ENCODE measurements around the gene SORCS2.
A peak's percentile ranks its signal among the peaks of the same experiment; 100 is the strongest.

The SORCS2 gene

DNA sequence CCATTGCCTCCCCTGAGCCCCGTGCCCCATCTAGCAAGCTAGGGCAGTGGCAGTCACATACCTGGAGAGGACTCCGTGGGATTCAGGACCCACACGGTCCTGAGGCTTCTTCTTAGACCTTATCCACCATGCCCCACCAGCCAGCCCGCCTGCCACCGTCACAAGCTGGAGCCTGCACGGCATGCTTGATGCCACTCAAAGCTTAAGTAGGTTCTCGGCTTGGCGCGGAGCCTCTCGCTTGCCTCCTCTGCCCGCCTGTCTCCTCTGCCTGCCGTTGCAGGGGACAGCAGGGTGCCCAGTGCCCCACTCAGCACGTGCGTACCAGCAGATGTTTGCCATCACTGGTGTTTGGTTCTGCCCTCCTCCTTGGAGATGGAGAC lies 228.3 kb downstream of the SORCS2 start:
- peak; percentile 66 to 80 for DNase-seq

DNA sequence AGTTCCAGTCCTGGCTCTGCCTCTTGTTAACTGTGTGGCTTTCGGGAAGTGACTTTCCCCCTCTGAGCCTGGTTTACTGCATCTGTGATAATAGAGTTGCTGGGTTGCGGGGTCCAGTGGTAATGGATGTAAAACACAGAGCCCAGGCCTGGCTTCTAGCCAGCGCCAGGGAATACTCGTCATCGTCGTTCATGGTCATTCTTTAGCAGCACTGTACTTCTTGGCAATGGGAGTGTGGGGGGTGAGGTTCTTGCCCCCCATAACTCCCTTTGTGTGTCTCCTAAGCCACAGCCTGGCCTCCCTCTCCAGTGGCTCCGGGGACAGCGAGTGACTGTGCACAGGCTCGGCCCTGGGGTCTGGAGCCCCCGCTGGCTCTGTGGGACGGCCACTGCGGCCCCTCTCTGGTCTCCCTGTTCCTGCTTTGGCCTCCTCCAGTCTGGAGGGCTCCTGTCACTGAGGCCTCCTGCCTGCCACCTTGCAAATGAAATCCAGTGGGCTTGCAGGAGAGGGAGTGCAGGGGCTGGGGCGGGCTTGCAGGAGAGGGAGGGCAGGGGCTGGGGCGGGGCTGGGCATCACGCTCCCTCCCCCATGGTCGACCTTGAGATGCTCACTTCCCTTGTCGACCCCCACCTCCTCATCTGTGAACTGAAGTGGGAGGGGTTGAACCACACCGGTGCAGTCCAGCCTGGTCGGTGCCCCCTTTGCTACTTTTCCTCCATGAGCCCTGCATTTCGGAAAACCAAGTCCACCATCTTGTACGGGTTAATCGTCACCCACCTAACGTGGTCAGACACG lies 229.2 kb downstream of the SORCS2 start:
- no peak for DNase-seq

DNA sequence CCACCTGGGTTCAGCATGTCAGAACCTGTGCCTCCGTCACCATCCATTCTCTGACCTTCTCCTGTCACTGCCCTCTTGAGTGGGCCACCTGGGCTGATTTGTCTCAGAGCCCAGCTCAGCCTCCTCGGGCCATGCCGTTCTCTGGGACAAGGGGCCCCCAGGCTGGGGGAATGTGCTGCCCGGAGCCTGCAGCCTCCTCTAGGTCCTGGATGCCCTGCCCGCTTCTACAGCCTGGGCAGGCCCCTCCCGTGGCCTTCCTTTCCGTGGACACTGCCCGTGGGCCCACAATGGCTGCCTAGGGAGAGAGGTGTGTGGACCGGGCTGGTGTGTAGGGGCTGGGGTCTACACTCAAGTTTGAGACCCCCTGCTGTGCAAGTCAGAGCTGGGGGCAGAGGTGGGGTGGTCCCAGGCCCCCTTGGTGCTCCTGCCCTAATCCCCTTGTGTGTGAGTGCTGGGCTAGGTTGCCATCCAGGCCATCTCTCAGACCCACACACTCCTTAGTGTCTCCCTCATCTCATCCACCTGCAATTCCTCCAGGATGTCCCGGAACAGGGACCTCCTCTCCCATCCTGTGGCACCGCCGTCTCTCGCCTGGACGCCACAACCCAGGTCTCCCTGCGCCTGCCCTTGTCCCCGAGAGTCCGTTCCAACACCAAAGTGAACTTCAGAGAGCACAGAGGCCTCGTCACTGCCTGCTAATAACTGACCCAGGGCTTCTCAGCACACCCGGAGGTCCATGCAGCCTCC lies 230.0 kb downstream of the SORCS2 start:
- DNase-seq = no peak

DNA sequence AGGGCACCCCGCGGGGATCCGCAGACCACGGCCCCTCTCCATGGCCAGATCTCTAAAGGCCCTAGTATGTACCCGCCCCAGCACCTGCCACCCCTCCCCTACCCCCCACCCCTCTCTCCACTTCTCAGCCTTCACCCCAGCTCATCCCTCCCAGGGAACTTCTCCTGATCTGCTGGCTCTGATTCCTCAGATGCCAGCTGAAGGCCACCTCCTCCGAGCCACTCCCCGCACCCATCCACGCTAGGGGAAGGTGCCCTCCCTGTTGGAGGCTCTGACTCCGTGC lies 230.5 kb downstream of the SORCS2 start:
- DNase-seq = no peak

DNA sequence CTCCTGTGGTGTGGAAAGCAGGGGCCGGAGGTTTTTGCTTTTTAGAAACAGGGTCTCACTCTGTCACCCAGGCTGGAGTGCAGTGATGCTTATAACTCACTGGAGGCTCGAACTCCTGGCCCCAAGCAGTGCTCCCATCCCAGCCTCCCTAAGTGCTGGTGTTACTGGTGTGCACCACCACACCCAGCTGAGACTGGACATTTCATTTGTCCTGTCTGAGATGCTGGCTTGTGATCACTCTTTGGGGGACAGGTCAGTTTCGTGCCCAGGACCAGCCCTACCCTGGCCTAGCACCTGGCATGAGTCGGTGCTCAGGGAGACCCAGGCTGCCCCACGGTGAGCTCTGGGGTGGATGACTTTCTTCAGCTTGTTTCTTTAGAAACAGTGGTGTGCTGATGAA lies 231.1 kb downstream of the SORCS2 start:
- no peak for DNase-seq

DNA sequence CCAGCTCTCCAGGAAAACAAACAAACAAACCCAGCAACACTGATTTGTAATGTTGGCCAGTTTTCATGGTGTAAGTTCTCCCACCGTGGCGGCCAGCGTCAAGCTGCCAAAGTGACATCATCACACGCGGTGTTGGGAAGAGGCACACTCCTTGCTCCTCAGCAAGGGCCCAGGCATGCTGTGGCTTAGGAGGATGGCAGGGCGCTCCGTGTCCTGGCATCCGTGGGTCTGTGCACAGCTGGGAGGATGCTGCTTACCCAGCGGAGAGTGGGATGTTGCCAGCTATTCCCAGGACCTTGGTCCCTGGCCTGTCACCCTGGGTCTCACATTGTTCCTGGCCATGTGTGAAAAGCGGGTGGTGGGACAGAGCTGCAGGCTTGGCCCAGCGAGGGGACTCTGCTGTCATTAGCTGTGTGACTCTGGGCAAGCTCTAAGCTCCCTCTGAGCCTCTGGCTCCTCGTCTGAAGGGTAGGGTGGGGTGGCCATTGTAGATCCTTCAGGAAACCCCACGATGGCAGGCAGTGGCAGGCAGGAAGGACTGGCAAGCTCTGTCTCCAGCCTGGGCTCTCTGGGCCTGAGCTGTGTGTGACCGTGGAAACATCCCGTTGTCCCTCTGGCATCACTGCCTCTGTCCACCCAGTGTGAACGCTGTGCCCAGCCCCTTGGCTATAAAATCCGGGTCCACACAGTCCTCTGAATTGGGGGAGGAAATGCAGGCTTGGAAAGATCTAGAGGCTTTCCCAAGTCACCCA lies 231.6 kb downstream of the SORCS2 start:
- DNase-seq = no peak

DNA sequence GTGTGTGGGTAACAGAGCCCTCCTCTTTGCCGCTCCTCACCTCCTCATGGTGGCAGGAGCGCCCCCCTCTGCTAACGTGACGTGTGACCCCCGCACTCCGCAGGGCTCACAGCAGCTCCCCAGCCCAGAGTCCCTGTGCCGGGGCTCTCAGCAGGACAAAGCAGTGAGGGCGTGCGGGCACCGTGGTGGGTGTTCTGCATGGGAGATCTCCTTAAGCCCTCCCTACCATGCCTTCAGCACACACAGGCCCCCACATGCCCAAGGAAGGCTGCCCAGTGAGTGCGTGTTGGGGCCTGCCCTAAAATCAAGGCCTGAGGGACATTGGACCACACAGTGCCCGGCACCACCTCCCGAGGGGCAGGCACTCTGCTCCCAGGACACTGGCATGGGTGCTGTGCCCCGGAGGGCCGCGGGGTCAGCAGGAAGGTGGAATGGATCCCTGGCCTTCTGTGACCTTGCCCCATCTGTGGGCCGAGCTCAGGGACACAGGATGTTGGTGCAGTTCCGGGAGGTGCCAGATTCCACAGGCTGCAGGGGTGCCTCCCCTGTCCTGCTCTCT lies 232.3 kb downstream of the SORCS2 start:
- no peak for DNase-seq

DNA sequence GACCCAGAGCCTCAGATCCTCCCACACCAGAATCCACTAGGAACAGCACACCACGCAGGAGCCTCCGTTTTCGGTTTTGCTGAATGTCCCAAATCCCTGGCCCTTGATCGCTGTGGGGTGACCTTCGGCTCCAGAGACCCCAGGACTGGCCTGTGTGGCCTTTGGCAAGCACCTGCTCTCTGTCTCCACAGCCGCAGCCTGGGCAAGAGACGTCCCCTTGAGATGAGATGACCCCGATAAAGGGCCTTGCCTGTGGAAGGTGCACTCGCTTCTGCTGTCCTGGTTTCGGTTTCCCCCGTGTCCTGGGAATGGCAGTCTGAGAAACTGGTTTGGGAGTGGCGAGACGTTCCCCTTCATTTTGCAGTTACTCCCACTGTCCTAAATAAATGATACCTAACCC lies 232.8 kb downstream of the SORCS2 start:
- no peak for DNase-seq

DNA sequence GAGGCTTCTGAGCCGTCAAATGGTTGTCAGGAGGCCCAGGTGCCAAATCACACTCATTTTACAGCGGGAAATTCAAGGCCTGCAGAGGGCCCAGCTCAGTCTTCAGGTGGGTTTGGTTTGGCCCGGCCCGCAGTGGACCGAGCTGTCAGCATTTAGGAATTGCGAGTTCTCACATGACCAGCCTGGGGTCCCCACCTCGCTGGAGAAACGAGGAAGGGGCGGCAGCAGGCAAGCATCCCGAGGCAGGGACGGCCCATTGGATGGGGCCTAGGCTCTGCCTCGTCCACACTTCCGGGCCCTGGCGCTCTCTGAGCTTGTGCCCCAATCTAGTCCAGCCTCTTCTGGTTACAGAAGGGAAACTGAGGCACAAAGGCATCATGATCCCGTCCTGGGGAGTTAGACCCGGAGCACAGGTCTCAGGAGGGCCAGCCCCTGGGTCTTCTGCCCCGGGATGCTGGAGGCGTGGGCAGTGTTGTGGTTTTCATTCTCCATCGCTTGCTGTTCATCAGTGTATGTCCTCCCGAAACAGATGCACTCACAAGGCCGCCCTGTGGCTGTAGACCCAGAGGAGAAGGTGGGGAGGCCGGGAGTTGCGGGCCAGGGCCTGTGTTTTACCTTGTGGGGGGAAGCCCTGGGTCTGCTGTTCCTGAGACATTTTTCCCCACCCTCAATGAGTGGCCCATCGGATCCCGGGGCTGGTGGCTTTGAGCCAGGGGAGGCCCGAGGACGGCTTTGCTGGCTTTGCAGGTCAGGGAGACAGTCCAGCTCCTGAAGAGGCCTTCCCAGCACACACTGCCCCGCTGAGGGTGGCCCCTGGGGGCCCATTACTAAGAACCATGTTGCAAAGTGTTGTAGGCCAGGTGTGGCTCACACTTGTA lies 233.5 kb downstream of the SORCS2 start:
- DNase-seq = no peak

DNA sequence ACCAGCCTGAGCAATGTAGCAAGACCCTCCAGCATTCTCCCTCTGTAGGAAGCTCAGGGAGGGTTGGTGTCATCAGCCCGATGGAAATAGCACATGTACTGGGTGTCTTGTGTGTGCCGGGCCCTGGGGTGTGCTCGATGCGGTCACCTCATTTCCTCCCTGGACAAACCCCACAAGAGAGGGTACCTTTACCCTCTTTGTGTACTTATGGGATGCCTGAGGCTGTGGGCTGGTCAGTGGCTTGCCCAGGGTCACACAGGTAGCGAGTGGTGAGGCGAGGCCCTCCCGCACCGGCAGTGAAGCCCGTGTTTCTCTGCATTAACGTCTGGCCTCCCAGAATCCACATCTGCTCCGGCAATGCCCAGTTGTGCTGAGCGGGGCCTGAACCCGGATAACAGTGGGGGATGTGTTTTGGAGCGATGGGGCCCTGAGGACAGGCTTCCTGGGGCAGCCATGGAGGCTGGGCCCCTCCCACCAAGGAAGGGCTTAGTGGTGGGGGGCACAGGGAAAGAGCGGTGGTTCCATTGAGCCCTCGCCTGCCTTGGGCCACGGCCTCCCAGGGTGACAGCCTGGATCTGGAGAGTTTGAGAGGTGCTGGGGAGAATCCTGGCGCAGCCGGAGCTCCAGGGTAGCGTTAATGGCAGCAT lies 234.3 kb downstream of the SORCS2 start:
- DNase-seq = no peak

DNA sequence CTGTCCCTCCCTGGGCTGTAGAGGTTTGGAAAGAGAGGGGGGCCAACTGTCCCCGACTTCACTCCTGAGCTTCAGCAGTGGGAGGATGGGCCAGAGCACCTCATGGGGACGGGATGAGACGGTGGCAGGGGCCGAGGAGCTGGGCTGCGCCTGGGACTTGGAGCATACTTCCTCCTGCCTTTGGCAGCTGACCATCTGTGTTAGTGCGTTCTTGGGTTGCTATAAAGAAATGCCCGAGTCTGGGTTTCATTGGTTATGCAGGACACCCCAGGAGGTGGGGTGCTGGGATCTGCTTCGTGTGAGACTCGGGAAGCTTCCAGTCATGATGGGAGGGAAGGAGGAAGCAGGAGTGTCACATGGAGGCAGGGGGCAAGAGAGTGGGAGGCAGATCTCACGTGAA lies 235.0 kb downstream of the SORCS2 start:
- no peak for DNase-seq

DNA sequence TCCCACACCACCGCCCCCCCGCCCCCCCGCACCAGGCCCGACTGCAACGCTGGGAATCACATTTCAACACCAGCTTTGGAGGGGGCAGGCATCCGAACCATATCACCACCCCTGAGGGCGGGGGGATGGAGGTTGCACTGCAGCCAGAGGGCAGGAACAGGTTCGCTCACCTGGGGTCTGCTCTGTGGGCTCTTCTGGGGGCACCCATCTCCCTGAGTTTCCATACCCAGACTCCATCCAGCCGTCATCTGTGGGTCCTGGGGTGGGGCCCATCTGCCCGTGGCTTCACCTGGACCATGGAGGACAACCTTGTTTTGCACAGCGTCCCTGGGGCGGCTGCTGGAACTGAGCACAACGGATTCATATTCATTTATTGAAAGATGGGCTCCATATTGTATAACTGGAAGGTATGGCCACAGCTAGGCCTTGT lies 235.5 kb downstream of the SORCS2 start:
- DNase-seq = no peak

DNA sequence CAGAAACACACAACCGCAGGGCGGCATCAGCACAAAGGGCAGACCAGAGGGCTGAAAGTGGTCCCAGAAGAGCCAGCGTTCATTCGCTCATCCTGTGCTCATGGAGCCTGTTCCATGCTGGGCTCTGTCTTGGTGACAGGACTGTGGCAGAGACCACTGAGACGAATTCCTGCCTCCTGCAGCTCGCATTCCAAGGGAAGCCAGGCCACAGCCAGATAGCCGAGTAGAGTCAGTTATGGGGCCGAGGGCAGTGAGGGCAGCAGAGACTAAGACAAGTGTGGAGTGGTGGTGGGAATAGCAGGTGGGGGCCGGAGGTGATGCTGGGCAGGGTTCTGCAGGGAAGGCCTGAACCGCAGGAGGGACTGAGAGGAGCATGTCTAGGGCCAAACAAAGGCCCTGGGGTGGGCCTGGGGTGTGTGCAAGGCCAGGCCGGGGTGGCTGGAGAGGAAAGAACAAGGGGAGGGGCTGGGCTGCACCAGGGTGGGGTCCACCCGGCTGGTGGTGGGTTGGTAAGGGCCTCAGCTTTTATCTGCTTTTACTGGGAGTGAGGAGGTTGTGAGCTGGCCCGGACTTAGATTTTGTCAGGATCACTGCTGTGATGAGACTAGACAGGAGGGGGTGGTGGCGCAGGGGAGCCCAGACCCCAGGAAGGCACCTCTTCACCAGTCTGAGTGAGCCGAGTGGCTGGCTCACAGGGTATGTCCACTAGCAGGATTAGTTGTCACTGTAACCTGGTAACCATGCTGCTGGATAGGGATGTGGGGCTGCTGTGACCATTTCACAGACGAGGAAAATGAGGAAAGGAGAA lies 236.1 kb downstream of the SORCS2 start:
- DNase-seq = no peak

DNA sequence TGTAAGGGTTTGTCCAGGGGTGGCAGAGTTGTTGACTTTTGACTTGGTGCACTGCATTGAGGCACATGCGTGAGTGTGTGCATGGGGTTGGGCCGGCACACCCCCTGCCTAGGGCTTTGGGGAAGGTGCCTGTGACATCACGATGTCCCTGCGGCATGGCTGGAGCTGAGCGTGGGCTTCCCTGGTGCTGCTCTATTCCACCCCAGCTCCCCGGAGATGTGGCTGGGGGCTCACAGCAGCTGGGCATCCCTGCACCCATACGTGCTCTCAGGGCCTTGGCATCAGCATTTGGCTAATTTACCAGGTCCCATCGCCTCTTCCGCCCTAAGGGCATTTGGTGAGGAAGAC lies 236.7 kb downstream of the SORCS2 start:
- DNase-seq = no peak

DNA sequence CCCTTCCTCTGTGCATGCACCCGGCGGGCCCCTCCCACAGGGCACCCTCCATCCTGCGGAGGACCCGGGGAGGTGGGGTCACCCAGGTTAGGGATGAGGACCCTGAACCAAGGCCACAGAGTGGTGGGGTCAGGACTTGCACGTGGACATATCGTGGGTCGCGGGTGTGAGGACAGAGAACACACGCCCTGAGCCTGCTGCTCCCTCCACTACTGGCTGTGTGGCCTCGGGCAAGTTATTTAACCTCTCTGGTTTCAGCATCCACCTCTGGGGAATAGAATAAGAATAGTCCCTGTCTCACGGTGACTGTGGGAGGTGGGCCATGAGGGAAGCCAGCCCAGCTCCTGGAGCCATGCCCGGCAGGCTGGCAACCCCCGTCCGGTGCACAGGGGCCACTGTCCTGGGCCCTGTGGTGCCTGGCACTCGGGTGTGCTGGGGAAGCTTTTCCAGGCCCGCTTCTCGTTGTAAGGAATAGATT lies 237.3 kb downstream of the SORCS2 start:
- DNase-seq = no peak

DNA sequence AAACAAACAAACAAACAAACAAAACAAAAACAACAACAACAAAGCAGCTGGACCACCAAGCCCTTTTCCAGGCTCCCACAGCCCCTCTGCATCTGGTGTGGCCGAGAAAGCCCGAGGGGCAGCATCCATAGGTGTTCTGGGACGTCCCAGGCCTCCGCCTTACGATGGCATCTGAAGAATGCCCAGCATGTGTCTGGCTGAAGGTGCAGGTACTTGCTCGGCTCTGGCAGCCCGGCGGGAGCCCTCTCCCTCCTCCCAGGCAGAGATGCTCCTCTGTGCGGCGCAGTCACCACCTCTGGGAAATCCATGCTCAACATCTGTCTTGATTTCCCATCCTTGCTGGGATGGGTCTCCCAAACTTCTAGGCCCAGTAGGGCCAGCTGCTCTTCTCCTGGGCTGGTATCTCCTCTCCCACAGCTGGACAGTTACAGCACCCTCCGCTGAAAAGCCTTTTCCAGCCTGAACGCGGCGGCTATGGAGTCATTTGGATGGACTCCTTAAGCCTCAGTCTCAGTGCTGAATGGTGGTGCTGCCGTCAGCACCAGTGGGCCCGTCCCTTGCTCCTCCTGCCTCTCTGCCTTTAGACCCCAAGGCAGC lies 238.1 kb downstream of the SORCS2 start:
- DNase-seq = no peak

DNA sequence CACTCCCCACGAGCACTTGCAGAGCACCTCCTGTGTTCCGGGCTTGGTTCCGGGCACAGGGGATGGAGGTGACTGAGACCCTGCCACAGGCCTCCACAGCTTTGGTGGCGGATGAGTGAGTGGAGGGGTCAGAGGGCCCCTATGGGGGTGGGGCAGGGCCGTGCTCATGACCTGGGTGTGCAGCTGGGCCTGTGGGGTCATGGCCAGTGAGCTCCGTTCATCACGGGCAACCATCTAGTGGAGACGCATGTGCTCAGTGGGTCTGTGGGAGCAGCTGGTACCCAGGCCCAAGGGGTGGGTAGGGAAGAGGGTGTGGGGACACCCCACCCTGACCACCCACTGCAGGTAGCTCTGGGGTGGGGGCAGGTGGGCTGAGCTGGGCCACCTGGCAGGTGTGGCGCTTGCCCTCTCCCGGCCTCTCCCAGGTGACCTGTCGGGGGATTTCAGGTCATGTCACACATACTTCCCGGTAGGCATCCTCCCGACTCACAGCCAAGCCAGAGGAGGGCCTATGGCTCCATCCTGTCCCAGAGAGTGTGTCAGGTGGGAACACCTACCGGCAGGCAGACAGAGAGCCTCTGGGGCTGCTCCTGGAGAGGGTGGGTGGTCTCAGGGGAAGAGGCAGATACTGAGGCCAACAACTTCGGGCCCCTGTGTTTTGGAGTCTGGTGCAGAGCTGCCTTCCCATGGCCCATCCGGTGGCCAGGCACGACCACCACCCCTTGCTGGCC lies 238.8 kb downstream of the SORCS2 start:
- no peak for DNase-seq

DNA sequence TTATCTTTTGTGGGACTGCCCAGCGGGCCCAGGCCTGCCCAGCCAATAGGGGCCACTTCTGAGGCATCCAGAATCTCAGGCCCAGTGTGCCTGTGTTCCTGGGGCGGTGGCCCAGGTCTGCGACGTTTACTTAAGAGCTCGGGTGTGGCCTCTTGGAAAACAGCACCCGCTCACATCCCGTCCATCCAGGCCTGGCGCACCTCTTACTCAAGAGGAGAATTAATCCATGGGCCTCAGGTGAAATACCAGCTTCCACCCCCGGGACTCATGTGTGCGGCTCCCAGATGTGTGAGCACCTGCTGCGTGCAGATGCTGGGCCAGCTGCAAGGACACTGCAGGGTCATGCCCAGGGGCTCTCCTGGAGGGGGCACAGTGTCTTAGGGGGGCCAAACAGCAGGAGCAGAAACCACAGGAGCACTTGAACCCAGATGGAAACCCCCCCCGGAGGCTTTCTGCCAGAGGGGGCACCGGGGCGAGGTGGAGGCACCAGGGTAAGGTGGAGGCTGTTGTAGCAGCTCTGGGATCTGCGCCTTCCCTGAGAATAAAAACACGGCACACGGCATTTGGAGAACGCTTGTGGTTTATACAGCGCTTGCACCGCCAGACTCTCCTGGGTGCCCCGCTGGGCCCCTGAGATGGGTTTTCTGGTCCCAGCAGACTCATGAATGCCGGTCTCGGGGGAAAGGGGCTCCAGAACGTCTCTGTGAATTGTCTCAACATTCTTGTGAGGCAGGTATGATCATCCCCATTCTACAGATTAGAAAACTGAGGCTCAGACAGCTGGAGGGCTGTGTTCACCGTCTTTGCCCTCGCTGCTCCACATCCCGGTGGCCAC lies 239.6 kb downstream of the SORCS2 start:
- DNase-seq = no peak

Measured in NCI-H524 (cell line).